Body of pancreas (tissue), 4 donors: ENCODE data around the gene BCS1L. TPM values are rescaled to one million over a fixed set of nuclear protein-coding genes. Genes with fewer than 3 reads are reported as not detected.

Experiments used
- ATAC-seq: fragments of 150-250 bp; one replicate; pipeline ENCODE4 v1.9.1; 2016
- DNase-seq, 4 donors: peaks; one replicate each; pipeline ENCODE4 v3.0.0-alpha.2; 2019
- H3K27ac ChIP-seq, 4 donors: fragments of 200-600 bp; sonication (generic); 1 replicate in 3 of 4; 2 replicates in 1 of 4; pipeline versions ENCODE4 v1.5.1 to v1.6.1; 2016 to 2019; ENCODE audit warnings: mild to moderate bottlenecking in 1 of 4, mixed read lengths in 1 of 4, moderate library complexity in 1 of 4
- H3K27me3 ChIP-seq, 2 donors: fragments of 200-600 bp; sonication (generic); one replicate each; pipeline ENCODE4 v1.6.0; 2016; ENCODE audit warnings: mild to moderate bottlenecking in 1 of 2
- H3K36me3 ChIP-seq, 2 donors: fragments of 200-600 bp; sonication (generic); replicated peaks in 1 of 2; 2 replicates each; pipeline ENCODE4 v1.5.1; 2016; ENCODE audit warnings: low read depth in 2 of 2; ENCODE audit not compliant: insufficient read depth in 1 of 2
- H3K4me1 ChIP-seq: fragments of 200-600 bp; sonication (generic); one replicate; pipeline ENCODE4 v1.6.0; 2016
- H3K4me3 ChIP-seq, 2 donors: fragments of 200-600 bp; sonication (generic); 1 replicate in 1 of 2; 2 replicates in 1 of 2; pipeline ENCODE4 v1.5.1; 2016 to 2019
- H3K9me3 ChIP-seq, 3 donors: fragments of 200-600 bp; sonication (generic); 1 replicate in 2 of 3; 2 replicates in 1 of 3; pipeline ENCODE4 v1.5.1; 2016
- POLR2A ChIP-seq, 3 donors: fragments of 450-650 bp; IDR thresholded peaks; one replicate each; pipeline ENCODE4 v1.6.1; 2016; ENCODE audit warnings: antibody characterized with exemption in 3 of 3, mild to moderate bottlenecking in 2 of 3
- WGBS, 2 donors: methylation state at CpG; one replicate each; pipeline ENCODE4 v1.1.5; 2017; 5-methylcytosine and 5-hydroxymethylcytosine counted together
- intact Hi-C: fragments of 100-400 bp; cut with DNase I; formaldehyde crosslinking; loops from one replicate; pipeline ENCODE4 v1.15.1; 2023
- total RNA-seq, 2 donors: library from RNA; depleted of rRNA; stranded (reverse); fragments of >200 nt; gene quantifications; one replicate each; pipeline ENCODE4 v1.1.0, GENCODE V29; 2016
- TF ChIP-seq, protein P1 (sequence below), 7 experiments: fragments of 450-650 bp in 4 of 7; fragments of 200-600 bp in 3 of 7; sonication (generic) in 3 of 7; IDR thresholded peaks; one replicate each; pipeline ENCODE4 v1.5.1; 2016 to 2019; ENCODE audit warnings: antibody characterized with exemption in 7 of 7

BCS1L gene
- total RNA-seq, 2 donors from 2014 or later: 34.2 to 64.3 TPM

DNA sequence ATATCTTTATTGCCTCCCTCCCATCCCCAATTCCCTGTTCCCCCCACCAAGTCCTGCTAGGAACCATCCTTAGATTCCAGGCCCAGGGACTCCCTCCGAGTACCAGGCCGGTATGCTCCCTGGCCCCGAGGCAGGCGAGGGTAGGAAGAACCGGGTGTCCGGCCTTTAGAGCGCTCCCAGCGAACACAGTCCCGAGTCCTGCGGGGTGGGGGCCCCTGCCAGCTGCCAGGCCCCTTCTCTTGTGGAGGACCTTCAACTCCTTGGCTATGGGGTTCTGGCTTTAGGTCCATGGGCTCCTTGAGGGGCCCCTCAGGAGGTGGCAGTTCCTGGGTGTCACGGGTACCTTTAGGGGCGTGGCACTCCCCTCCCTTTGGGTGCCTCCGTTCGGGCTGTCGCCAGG lies 4.4 kb downstream of the BCS1L start:
- H3K36me3 ChIP-seq: peaks cover 0 to 35% of the 10 kb centered on the region in 2 donors
- no peak overlapping the region for H3K27ac ChIP-seq
- no peaks in the 10 kb centered on the region for H3K9me3 ChIP-seq
- H3K4me3 ChIP-seq: no peak overlapping the region
- TF ChIP-seq POLR2A (IDR thresholded peaks at IDR 0.05): no peak
- TF ChIP-seq, protein P1, sequence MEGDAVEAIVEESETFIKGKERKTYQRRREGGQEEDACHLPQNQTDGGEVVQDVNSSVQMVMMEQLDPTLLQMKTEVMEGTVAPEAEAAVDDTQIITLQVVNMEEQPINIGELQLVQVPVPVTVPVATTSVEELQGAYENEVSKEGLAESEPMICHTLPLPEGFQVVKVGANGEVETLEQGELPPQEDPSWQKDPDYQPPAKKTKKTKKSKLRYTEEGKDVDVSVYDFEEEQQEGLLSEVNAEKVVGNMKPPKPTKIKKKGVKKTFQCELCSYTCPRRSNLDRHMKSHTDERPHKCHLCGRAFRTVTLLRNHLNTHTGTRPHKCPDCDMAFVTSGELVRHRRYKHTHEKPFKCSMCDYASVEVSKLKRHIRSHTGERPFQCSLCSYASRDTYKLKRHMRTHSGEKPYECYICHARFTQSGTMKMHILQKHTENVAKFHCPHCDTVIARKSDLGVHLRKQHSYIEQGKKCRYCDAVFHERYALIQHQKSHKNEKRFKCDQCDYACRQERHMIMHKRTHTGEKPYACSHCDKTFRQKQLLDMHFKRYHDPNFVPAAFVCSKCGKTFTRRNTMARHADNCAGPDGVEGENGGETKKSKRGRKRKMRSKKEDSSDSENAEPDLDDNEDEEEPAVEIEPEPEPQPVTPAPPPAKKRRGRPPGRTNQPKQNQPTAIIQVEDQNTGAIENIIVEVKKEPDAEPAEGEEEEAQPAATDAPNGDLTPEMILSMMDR (IDR thresholded peaks at IDR 0.05): no peak
- intact Hi-C loops: no loop called here
- peaks cover 10% of the 10 kb centered on the region for H3K4me1 ChIP-seq
- DNase-seq (no peak), ATAC-seq (no peak)
- H3K27me3 ChIP-seq: no peaks in the 10 kb centered on the region
- WGBS, 2 donors: 81 to 91% methylated on average over 13 to 14 of the region's 15 CpGs

DNA sequence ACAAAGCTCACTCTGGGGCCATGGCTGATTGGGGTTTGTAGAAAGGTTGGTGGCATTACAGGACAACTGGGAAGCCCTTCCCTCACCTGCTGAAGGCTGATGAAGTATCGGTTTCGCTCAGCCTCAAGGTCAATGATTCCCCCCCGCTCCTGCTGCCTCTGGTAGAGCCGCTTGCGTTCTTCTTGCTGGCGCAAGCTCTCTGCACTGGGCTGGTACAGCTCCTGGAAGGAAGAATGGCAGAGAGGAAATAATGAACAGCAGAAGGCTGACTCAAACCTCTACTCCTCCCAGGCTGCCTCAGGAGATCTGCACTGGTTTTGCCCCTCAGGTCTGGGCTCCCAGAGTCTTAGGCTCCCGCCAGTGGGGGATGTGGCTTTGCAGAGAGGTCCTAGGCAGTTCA lies 5.2 kb downstream of the BCS1L start:
- ATAC-seq (no peak), DNase-seq (no peak)
- TF ChIP-seq POLR2A (IDR thresholded peaks at IDR 0.05): no peak
- TF ChIP-seq, protein P1 (IDR thresholded peaks at IDR 0.05): no peak
- H3K27me3 ChIP-seq: no peaks in the 10 kb centered on the region
- peaks cover 0 to 35% of the 10 kb centered on the region in 2 donors for H3K36me3 ChIP-seq
- peaks cover 10% of the 10 kb centered on the region for H3K4me1 ChIP-seq
- intact Hi-C loops: no loop called here
- 87 to 94% methylated on average over 3 to 7 of the region's 7 CpGs for WGBS, 2 donors
- H3K4me3 ChIP-seq: no peak overlapping the region
- no peaks in the 10 kb centered on the region for H3K9me3 ChIP-seq
- no peak overlapping the region for H3K27ac ChIP-seq

DNA sequence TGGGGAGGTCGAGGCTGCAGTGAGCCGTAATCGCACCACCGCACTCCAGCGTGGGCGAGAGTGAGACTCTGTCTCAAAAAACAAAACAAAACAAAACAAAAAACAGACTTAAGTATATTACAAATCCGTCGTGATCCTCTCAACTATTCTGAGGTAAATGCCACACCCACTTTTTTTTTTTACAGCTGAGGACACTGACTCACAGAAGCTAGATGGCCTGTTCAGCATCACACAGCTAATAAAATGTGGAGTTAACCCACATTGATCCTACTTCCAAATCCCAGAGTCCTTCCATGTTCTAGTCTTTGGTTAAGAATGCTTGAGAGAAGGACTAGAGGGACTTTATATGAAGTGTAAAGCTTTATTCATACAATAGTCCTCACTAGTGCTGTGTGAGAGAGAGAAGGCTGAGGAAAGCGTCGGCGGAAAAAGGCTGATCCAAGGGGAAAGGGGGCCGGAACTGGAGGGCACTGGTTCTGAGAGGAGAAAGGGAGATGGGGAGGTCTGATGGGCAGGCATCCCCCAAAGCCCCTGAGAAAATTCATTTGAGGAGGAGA lies 11.7 kb downstream of the BCS1L start:
- Histone ChIP-seq H3K27me3 (no peaks in the 10 kb centered on the region), H3K4me3 (peak overlapping the region; percentile 52 to 91), H3K9me3 (no peaks in the 10 kb centered on the region), H3K36me3 (peaks cover 0 to 2% of the 10 kb centered on the region in 2 donors), H3K4me1 (peaks cover 18% of the 10 kb centered on the region), H3K27ac (peak overlapping the region in 3 of 4 donors; percentile 37 to 79 (median 77))
- WGBS, 2 donors: 38 to 48% methylated on average over 12 of the region's 12 CpGs
- intact Hi-C loops: no loop called here
- DNase-seq (no peak), ATAC-seq (no peak)
- TF ChIP-seq POLR2A (IDR thresholded peaks at IDR 0.05): no peak
- TF ChIP-seq, protein P1 (IDR thresholded peaks at IDR 0.05): no peak

DNA sequence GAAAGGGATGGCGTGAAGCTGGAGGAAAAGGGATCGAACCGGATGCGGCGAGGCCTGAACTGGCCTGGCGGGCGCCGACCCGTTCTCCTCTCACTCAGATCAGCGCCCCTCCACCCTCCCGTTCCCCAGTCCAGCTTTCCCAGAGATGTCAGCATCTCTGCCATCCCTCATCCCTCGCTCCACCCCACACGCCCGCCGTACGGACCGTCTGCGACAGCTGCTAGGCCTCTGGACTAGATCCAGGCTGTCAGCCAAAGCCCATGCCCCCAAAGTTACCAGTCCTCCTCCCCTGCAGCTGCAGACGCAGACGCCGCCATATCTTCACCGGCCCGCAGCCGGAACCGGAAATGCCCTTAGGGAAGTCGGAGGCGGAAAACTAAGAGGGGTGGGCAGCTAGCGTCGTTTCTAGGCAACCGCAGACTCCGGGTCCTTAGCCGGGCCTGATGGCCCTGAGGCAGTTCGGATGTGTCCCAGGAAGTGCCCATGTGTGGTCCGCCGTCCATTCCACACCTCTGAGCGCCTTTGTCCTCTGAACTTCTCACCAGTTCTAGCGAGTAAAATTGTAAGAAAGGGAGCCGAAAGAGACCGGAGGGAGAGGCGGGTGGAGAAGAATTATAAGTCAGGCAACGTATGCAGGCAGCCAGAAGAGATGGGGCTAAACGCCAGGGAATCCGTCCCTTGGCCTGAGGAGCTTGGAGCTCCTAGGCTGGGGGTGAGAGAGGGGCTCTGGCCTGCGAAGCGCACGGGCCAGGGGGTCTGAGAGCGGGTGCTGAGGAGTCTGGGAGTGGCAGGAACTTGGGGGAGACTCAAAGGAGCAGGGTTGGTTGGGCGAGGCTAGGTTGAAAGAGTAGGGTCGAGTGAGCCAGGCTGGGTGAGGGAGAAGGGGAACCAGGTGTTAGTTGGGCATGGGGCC lies 12.4 kb downstream of the BCS1L start, which contains the start of the genes RNF25 and STK36:
RNF25 (minus strand) TSS at position 349 of the 913 bp plus-strand sequence; CDS start at position 317, 32 bp downstream.
STK36 (plus strand) TSS at position 433 of the 913 bp plus-strand sequence. CDS start 744 bp downstream, outside the sequence.
- Histone ChIP-seq H3K27me3 (no peaks in the 10 kb centered on the region), H3K4me1 (peaks cover 18% of the 10 kb centered on the region), H3K36me3 (peaks cover 0 to 2% of the 10 kb centered on the region in 2 donors), H3K27ac (peak within 1 kb of the TSS in 3 of 4 donors; percentile 37 to 79 (median 77)), H3K4me3 (peak within 1 kb of the TSS; percentile 52 to 91), H3K9me3 (no peaks in the 10 kb centered on the region)
- intact Hi-C loops: no loop called here
- TF ChIP-seq, protein P1 (IDR thresholded peaks at IDR 0.05): no peak
- peak in 2 of 3 donors; percentile 86 to 89 for TF ChIP-seq POLR2A (IDR thresholded peaks at IDR 0.05)
- 0 to 1% methylated on average over 27 to 49 of the region's 49 CpGs for WGBS, 2 donors
- peak; percentile 81 to 86 (median 86) for DNase-seq
- ATAC-seq: peak; percentile 99
